HG02973 (cell line): ENCODE data around the gene SLC25A21.
"Not testable (repeated sequence)": the region's sequence is repeated elsewhere in the genome, so short reads cannot be mapped to it uniquely, and the experiment has no call there.

Experiments
- ATAC-seq: cut with Tn5 transposase; IDR thresholded peaks from one replicate; pipeline ENCODE4 v1.9.1; 2021; ENCODE audit warnings: moderate library complexity; ENCODE audit not compliant: unreplicated experiment

The SLC25A21 gene

GRCh38 chr14:37091651-37092050 is 80.8 kb downstream of the SLC25A21 start:
- ATAC-seq, result no peak

GRCh38 chr14:37090026-37090425 is 82.4 kb downstream of the SLC25A21 start:
- ATAC-seq, result no peak

GRCh38 chr14:37089410-37089809 is 83.0 kb downstream of the SLC25A21 start:
- no peak for ATAC-seq

- no peak for ATAC-seq
Measured at GRCh38 chr14:37088356-37089215, 83.8 kb downstream of the SLC25A21 start.

- no peak for ATAC-seq
Measured at GRCh38 chr14:37087520-37087919, 84.9 kb downstream of the SLC25A21 start.

- no peak for ATAC-seq
Measured at GRCh38 chr14:37083599-37083998, 88.8 kb downstream of the SLC25A21 start.

GRCh38 chr14:37082449-37082848 is 90.0 kb downstream of the SLC25A21 start:
- no peak for ATAC-seq

GRCh38 chr14:37081856-37082255 is 90.5 kb downstream of the SLC25A21 start:
- no peak for ATAC-seq

GRCh38 chr14:37081218-37081617 is 91.2 kb downstream of the SLC25A21 start:
- no peak for ATAC-seq

- no peak for ATAC-seq
Measured at GRCh38 chr14:37078131-37078530, 94.3 kb downstream of the SLC25A21 start.

- not testable (repeated sequence) for ATAC-seq
Measured at GRCh38 chr14:37074320-37074719, 98.1 kb downstream of the SLC25A21 start.

- ATAC-seq, result no peak
Measured at GRCh38 chr14:37063467-37064240, 108.8 kb downstream of the SLC25A21 start.

GRCh38 chr14:37062191-37062803 is 110.1 kb downstream of the SLC25A21 start:
- ATAC-seq, result no peak

- ATAC-seq, result no peak
Measured at GRCh38 chr14:37061697-37062096, 110.7 kb downstream of the SLC25A21 start.

GRCh38 chr14:37060496-37061260 is 111.7 kb downstream of the SLC25A21 start:
- no peak for ATAC-seq

GRCh38 chr14:37057776-37058175 is 114.6 kb downstream of the SLC25A21 start:
- ATAC-seq, result no peak

GRCh38 chr14:37056473-37056872 is 115.9 kb downstream of the SLC25A21 start:
- no peak for ATAC-seq

- ATAC-seq, result no peak
Measured at GRCh38 chr14:37054869-37055268, 117.5 kb downstream of the SLC25A21 start.

- ATAC-seq, result no peak
Measured at GRCh38 chr14:37054144-37054543, 118.3 kb downstream of the SLC25A21 start.

GRCh38 chr14:37051680-37052079 is 120.7 kb downstream of the SLC25A21 start:
- ATAC-seq, result no peak

- ATAC-seq, result no peak
Measured at GRCh38 chr14:37051153-37051552, 121.3 kb downstream of the SLC25A21 start.
